ENCODE results near the gene KCNK4.
"Not testable (repeated sequence)": the region's sequence is repeated elsewhere in the genome, so short reads cannot be mapped to it uniquely, and the experiment has no call there.

KCNK4 gene

GRCh38 chr11:64292460-64293254 lies 1.6 kb downstream of the KCNK4 start:
- DNase-seq: no peak

GRCh38 chr11:64294774-64295173 lies 3.7 kb downstream of the KCNK4 start:
- no peak for DNase-seq

- DNase-seq: no peak
These were observed 4.7 kb downstream of the KCNK4 start for GRCh38 chr11:64295760-64296159.

GRCh38 chr11:64296236-64296635 lies 5.1 kb downstream of the KCNK4 start:
- no peak for DNase-seq

GRCh38 chr11:64296830-64297698 lies 6.0 kb downstream of the KCNK4 start:
- DNase-seq: no peak

DNA sequence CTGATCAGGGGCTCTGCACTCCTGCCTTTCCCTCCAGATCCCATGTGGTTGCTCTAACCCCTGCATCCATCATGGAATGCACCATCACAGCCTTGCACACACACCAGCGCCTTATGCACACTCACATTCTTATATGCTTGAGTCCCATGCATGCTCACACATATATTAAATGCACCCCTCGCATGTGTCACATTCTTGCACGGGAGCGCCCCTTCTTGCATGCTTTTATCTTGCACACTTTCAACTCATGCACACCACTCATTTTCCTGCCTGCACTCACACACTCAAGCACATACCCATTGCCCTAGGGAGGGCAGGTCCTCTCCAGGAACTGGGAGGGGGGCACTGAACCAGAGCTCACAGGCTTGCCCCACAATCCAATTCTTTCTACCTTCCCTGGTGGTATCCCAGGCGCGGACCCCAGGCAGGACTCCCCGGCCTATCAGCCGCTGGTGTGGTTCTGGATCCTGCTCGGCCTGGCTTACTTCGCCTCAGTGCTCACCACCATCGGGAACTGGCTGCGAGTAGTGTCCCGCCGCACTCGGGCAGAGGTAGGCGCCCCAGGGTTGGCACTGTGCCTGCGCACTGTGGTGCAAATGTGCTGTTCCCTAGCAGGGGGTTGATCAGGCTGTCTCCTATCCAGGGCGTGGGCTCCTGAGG lies 6.7 kb downstream of the KCNK4 start:
- DNase-seq: peak; percentile 62

DNA sequence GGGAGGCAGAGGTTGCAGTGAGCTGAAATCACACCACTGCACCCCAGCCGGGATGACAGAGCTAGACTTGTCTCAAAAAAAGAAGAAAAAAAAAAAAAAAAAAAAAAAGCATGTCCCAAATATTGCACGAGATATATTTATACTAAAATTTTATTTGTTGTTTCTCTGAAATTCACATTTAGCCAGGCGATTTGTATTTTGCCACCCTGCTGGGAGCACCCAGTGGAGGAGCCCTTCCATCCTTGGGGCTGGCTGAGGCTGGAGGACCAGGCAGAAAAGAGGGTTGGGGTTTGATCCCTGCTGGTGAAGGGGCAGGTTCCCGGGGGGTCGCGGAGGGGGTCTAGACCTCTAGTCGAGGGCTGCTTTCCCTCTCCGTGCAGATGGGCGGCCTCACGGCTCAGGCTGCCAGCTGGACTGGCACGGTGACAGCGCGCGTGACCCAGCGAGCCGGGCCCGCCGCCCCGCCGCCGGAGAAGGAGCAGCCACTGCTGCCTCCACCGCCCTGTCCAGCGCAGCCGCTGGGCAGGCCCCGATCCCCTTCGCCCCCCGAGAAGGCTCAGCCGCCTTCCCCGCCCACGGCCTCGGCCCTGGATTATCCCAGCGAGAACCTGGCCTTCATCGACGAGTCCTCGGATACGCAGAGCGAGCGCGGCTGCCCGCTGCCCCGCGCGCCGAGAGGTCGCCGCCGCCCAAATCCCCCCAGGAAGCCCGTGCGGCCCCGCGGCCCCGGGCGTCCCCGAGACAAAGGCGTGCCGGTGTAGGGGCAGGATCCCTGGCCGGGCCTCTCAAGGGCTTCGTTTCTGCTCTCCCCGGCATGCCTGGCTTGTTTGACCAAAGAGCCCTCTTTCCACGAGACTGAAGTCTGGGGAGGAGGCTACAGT lies 8.1 kb downstream of the KCNK4 start:
- DNase-seq: peak; percentile 48

DNA sequence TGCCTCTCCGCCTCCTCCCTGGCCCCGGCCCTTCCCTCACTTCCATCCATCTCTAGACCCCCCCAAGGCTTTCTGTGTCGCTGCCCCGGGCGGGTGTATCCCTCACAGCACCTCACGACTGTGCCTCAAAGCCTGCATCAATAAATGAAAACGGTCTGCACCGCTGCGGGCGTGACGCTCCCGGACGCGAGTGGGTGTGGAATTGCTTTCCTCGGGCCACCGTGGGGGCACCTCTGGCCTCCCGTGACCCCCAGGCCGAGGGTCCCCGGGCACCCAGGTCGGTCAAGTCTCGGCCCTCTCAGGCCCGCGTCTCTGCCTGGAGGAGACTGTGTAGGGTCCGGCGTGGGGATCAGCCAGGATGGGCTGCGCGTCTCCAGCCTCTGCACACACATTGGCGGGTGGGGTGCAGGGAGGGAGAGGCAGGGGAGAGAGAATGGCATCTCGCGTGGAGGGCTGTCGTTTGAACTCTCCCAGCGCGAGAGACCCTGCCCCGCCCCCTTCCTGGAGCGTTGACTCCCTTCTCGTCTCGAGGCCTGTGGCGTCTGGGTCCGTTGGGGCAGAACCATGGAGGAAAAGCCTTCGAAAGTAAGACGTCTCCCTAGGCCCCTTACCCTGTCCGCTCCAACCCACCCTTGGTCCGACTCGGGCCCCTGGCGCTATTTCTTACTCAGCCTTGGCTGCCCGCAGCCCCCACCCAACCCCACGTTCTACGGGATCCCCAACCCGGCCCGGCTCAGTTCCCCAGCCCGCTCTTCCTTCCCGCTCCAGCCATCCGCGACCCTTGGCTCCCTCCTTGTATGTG lies 8.9 kb downstream of the KCNK4 start, which contains the start of gene CATSPERZ:
Gene CATSPERZ, plus strand, starts transcription at position 512 of the 802 bp plus-strand sequence. Its CDS starts 53 bp downstream, at position 565.
- no peak for DNase-seq

DNA sequence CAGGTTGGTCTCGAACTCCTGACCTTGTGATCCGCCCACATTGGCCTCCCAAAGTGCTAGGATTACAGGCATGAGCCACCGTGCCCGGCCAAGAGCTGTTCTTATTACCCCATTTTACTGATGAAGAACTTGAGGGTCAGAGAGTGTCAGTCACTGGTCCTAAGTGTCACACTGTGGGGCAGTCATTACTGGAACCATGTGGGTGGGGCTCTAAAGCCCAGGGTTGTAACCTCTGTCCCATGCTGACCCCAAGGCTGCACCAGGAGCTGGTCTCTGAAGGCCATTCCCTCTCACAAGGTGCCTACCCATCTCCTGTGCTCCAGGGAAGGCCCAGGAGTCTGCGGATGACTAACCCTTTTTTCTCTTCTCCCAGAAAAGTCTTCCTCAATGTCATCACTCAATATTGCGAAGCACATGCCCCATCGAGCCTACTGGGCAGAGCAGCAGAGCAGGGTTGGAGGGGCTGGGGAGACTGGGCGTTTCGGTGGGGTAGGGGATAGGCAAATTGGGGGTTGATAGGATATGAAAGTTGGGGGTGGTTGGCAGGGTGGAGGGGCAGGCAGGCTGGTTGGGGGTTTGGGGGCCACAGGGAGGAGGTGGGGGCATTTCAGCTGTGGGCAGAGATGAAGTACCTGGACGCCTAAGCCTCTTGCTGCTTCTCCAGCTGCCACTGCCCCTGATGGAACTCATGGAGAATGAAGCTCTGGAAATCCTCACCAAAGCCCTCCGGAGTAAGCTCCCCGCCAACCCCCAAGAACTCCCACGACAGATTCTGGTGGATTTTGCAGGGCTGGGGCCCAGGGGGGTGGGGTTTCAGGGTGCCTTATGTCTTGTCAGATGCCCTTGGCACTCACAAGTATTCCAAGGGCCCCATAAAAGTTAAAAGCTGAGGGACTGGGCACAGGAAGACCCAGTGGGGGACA lies 12.3 kb downstream of the KCNK4 start:
- DNase-seq: no peak

DNA sequence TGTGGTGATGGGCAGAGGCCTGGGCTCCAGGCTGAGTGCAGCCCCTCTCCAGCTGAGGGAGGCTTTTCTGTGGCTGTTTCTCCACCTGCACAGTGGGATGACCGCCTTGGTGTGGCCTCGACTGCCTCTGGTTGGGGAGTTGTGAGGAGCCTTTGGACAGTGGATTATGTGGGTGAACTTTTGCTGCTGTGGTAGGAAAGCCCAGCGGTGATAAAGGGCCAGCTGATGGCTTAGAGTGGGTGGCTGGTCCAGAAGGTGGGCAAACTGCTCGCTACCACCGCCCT lies 12.9 kb downstream of the KCNK4 start:
- DNase-seq: no peak

- peak; percentile 98 for DNase-seq
These were observed 13.4 kb downstream of the KCNK4 start for GRCh38 chr11:64304316-64305072.

DNA sequence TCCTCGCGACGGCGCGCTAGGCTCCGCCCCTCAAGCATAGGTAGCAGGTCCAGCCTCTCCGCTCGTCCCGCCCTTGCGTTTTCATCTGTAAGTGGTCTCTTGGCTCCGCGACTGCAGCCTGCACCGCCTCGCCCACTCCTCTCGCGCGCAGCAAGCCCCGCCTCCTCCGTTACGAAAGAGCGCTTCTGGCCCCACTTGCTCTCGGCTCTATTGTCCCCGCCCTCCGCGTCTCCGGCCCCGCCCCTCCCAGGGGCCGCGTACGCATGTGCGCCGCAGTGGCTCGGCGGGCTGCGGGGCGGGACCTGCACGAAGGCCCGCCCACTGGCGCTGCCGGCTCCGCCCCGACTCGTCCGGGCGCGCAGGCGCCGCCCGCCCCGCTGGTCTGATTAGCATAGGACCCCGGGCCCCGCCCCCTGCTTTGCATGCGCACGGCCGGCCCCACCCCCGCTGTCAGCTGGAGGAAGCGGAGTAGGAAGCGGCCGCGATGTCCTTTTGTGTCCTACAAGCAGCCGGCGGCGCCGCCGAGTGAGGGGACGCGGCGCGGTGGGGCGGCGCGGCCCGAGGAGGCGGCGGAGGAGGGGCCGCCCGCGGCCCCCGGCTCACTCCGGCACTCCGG lies 14.1 kb downstream of the KCNK4 start, which contains the start of gene ESRRA:
Gene ESRRA, plus strand, starts transcription at position 450 of the 616 bp plus-strand sequence. CDS start 1,656 bp downstream, outside the sequence.
- DNase-seq: peak; percentile 100

- peak; percentile 91 for DNase-seq
These were observed 14.8 kb downstream of the KCNK4 start for GRCh38 chr11:64305691-64306562.

DNA sequence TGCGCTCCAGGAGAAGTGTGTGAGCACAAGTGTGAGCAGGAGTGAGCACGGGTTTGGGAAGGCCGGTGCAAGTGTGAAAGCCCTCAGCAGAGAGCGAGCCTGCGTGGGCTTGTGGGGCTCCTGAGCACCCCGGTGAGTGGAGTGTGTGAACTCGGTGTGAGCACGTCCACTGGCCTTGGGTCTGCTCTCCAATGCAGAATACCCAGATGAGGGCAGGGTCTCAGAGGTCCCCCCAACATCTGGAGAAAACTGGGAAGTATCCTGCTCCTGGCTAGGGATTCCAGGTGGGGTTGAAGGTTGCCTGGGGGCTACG lies 15.4 kb downstream of the KCNK4 start:
- no peak for DNase-seq

- DNase-seq: peak; percentile 42
These were observed 15.9 kb downstream of the KCNK4 start for GRCh38 chr11:64306876-64307622.

GRCh38 chr11:64307795-64308194 lies 16.7 kb downstream of the KCNK4 start:
- DNase-seq: not testable (repeated sequence)

DNA sequence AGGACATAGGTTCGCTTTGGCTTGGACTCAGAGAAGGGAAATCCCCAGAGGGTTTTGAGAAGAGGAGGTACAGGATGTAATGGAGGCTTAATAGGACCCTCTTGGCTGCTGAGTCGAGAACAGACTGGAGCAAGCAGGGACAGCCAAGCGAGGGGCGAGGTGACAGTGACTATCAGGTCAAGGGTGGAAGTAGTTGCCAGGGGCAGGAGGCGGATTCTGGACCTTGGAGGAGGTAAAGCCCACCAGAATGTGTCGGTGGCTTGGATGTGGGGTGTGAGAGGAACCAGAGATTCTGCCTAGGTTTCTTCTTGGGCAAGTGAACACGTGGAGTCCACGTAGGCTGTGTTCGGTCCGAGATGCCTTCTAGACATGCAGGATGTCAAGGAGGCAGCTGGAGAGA lies 21.8 kb downstream of the KCNK4 start:
- no peak for DNase-seq

Measured in hematopoietic multipotent progenitor cell treated with erythropoietin and hydrocortisone succinate and interleukin-3 and kit ligand, for 4 days (in vitro differentiated cells).